Stimulated activated naive B cell treated with anti-CD40 and anti-IgM and Interleukin-4, amounts not matched to agents 10 μg/mL and 1 μg/mL and 100 μg/mL, for 72 hours (primary cell): ENCODE data around the gene ABLIM3.

Experiments used
- ATAC-seq, 2 donors: fragments of 150-1000 bp; cut with Tn5 transposase; replicated peaks; 2 replicates each; pipeline ENCODE4 v1.10.0; 2021; ENCODE audit warnings: moderate library complexity in 1 of 2
- DNase-seq: peaks from one replicate; pipeline ENCODE4 v3.0.0; 2021
- H3K27ac Mint-ChIP-seq: one replicate; pipeline ENCODE4 v1.8.0; 2022; ENCODE audit warnings: mild to moderate bottlenecking, mixed read lengths
- H3K27me3 Mint-ChIP-seq, 2 donors: one replicate each; pipeline ENCODE4 v1.8.0; 2022; ENCODE audit warnings: mixed read lengths in 2 of 2
- H3K36me3 Mint-ChIP-seq, 2 donors: one replicate each; pipeline ENCODE4 v1.8.0; 2022; ENCODE audit warnings: mixed read lengths in 2 of 2, mild to moderate bottlenecking in 1 of 2
- H3K4me1 Mint-ChIP-seq, 2 donors: one replicate each; pipeline ENCODE4 v1.8.0; 2022; ENCODE audit warnings: mixed read lengths in 2 of 2, mild to moderate bottlenecking in 1 of 2
- H3K4me3 Mint-ChIP-seq, 2 donors: one replicate each; pipeline ENCODE4 v1.8.0; 2022; ENCODE audit warnings: mild to moderate bottlenecking in 2 of 2, mixed read lengths in 2 of 2, moderate library complexity in 1 of 2
- H3K9me3 Mint-ChIP-seq, 2 donors: one replicate each; pipeline ENCODE4 v1.8.0; 2022; ENCODE audit warnings: mixed read lengths in 2 of 2, mild to moderate bottlenecking in 1 of 2

ABLIM3 gene

GRCh38 chr5:149242339-149242738 is 101.0 kb downstream of the ABLIM3 start:
- no peak overlapping the region for H3K4me3 Mint-ChIP-seq
- peaks cover 4 to 5% of the 10 kb centered on the region in 2 donors for H3K9me3 Mint-ChIP-seq
- peaks cover 25 to 32% of the 10 kb centered on the region in 2 donors for H3K27me3 Mint-ChIP-seq
- DNase-seq: no peak
- no peak overlapping the region for H3K27ac Mint-ChIP-seq
- H3K4me1 Mint-ChIP-seq: peaks cover 6 to 8% of the 10 kb centered on the region in 2 donors
- ATAC-seq: no peak
- peaks cover 0 to 1% of the 10 kb centered on the region in 2 donors for H3K36me3 Mint-ChIP-seq

GRCh38 chr5:149246906-149247305 is 105.6 kb downstream of the ABLIM3 start:
- DNase-seq (no peak), ATAC-seq (no peak)
- Mint-ChIP-seq H3K9me3 (peaks cover 2 to 5% of the 10 kb centered on the region in 2 donors), H3K27ac (no peak overlapping the region), H3K4me3 (no peak overlapping the region), H3K4me1 (no peaks in the 10 kb centered on the region), H3K36me3 (no peaks in the 10 kb centered on the region), H3K27me3 (peaks cover 15 to 20% of the 10 kb centered on the region in 2 donors)

- DNase-seq: no peak
- no peaks in the 10 kb centered on the region for H3K4me1 Mint-ChIP-seq
- H3K27me3 Mint-ChIP-seq: peaks cover 15 to 20% of the 10 kb centered on the region in 2 donors
- H3K9me3 Mint-ChIP-seq: peaks cover 2 to 5% of the 10 kb centered on the region in 2 donors
- no peak overlapping the region for H3K27ac Mint-ChIP-seq
- no peak overlapping the region for H3K4me3 Mint-ChIP-seq
- ATAC-seq: no peak
- H3K36me3 Mint-ChIP-seq: no peaks in the 10 kb centered on the region
Observed at GRCh38 chr5:149247726-149248125, 106.4 kb downstream of the ABLIM3 start.

GRCh38 chr5:149251546-149251945 is 110.3 kb downstream of the ABLIM3 start:
- Mint-ChIP-seq H3K4me3 (no peak overlapping the region), H3K27me3 (peaks cover 12 to 24% of the 10 kb centered on the region in 2 donors), H3K9me3 (peaks cover 2 to 5% of the 10 kb centered on the region in 2 donors), H3K27ac (no peak overlapping the region), H3K4me1 (no peaks in the 10 kb centered on the region), H3K36me3 (no peaks in the 10 kb centered on the region)
- ATAC-seq (no peak), DNase-seq (no peak)

- H3K4me1 Mint-ChIP-seq: no peaks in the 10 kb centered on the region
- ATAC-seq (no peak), DNase-seq (no peak)
- H3K36me3 Mint-ChIP-seq: no peaks in the 10 kb centered on the region
- no peaks in the 10 kb centered on the region for H3K9me3 Mint-ChIP-seq
- no peak overlapping the region for H3K4me3 Mint-ChIP-seq
- H3K27ac Mint-ChIP-seq: no peak overlapping the region
- peaks cover 10 to 25% of the 10 kb centered on the region in 2 donors for H3K27me3 Mint-ChIP-seq
Observed at GRCh38 chr5:149254506-149254905, 113.2 kb downstream of the ABLIM3 start.

- DNase-seq (no peak), ATAC-seq (no peak)
- Mint-ChIP-seq H3K27ac (no peak overlapping the region), H3K4me3 (no peak overlapping the region), H3K4me1 (no peaks in the 10 kb centered on the region), H3K36me3 (no peaks in the 10 kb centered on the region), H3K27me3 (peaks cover 17 to 34% of the 10 kb centered on the region in 2 donors), H3K9me3 (no peaks in the 10 kb centered on the region)
Observed at GRCh38 chr5:149256451-149256850, 115.2 kb downstream of the ABLIM3 start.

- no peak for DNase-seq
- Mint-ChIP-seq H3K27me3 (peaks cover 17 to 34% of the 10 kb centered on the region in 2 donors), H3K4me1 (no peaks in the 10 kb centered on the region), H3K27ac (no peak overlapping the region), H3K4me3 (no peak overlapping the region), H3K9me3 (no peaks in the 10 kb centered on the region), H3K36me3 (no peaks in the 10 kb centered on the region)
- no peak for ATAC-seq
Observed at GRCh38 chr5:149257131-149257530, 115.8 kb downstream of the ABLIM3 start.

GRCh38 chr5:149257889-149258705 is 116.8 kb downstream of the ABLIM3 start:
- H3K27me3 Mint-ChIP-seq: peaks cover 20 to 33% of the 10 kb centered on the region in 2 donors
- DNase-seq (no peak), ATAC-seq (no peak)

GRCh38 chr5:149260761-149261160 is 119.5 kb downstream of the ABLIM3 start:
- H3K4me3 Mint-ChIP-seq: no peak overlapping the region
- no peak overlapping the region for H3K27ac Mint-ChIP-seq
- H3K4me1 Mint-ChIP-seq: peaks cover 6 to 8% of the 10 kb centered on the region in 2 donors
- ATAC-seq (no peak), DNase-seq (no peak)
- H3K9me3 Mint-ChIP-seq: peaks cover 0 to 5% of the 10 kb centered on the region in 2 donors
- H3K36me3 Mint-ChIP-seq: no peaks in the 10 kb centered on the region
- H3K27me3 Mint-ChIP-seq: peaks cover 24 to 29% of the 10 kb centered on the region in 2 donors

More at GRCh38 chr5:149257889-149258705, 116.8 kb downstream of the ABLIM3 start:
- Mint-ChIP-seq H3K9me3 (no peaks in the 10 kb centered on the region), H3K4me3 (no peak overlapping the region), H3K4me1 (no peaks in the 10 kb centered on the region), H3K27ac (no peak overlapping the region), H3K36me3 (no peaks in the 10 kb centered on the region)

- Mint-ChIP-seq H3K27ac (no peak overlapping the region), H3K9me3 (peaks cover 0 to 5% of the 10 kb centered on the region in 2 donors), H3K4me3 (no peak overlapping the region), H3K4me1 (peaks cover 6 to 8% of the 10 kb centered on the region in 2 donors), H3K27me3 (peaks cover 24 to 27% of the 10 kb centered on the region in 2 donors), H3K36me3 (no peaks in the 10 kb centered on the region)
- ATAC-seq: no peak
- DNase-seq: no peak
Observed at GRCh38 chr5:149261246-149261645, 120.0 kb downstream of the ABLIM3 start.

GRCh38 chr5:149262315-149262714 is 121.0 kb downstream of the ABLIM3 start:
- Mint-ChIP-seq H3K4me3 (no peak overlapping the region), H3K4me1 (peaks cover 6 to 8% of the 10 kb centered on the region in 2 donors), H3K27me3 (peaks cover 24 to 30% of the 10 kb centered on the region in 2 donors), H3K9me3 (peaks cover 0 to 6% of the 10 kb centered on the region in 2 donors), H3K27ac (no peak overlapping the region), H3K36me3 (peaks cover 0 to 2% of the 10 kb centered on the region in 2 donors)
- ATAC-seq: no peak
- DNase-seq: no peak

- H3K36me3 Mint-ChIP-seq: peaks cover 12% of the 10 kb centered on the region in 2 donors
- H3K9me3 Mint-ChIP-seq: peaks cover 10 to 16% of the 10 kb centered on the region in 2 donors
- H3K27me3 Mint-ChIP-seq: peaks cover 27 to 33% of the 10 kb centered on the region in 2 donors
- no peak for DNase-seq
- peaks cover 6 to 8% of the 10 kb centered on the region in 2 donors for H3K4me1 Mint-ChIP-seq
- no peak overlapping the region for H3K4me3 Mint-ChIP-seq
- peak; percentile 81 to 84 for ATAC-seq
- H3K27ac Mint-ChIP-seq: no peak overlapping the region
Observed at GRCh38 chr5:149264439-149265067, 123.3 kb downstream of the ABLIM3 start.

- DNase-seq (no peak), ATAC-seq (no peak)
- Mint-ChIP-seq H3K9me3 (peaks cover 10 to 16% of the 10 kb centered on the region in 2 donors), H3K27ac (no peak overlapping the region), H3K36me3 (peaks cover 12% of the 10 kb centered on the region in 2 donors), H3K27me3 (peaks cover 21 to 28% of the 10 kb centered on the region in 2 donors), H3K4me1 (peaks cover 6 to 8% of the 10 kb centered on the region in 2 donors), H3K4me3 (no peak overlapping the region)
Observed at GRCh38 chr5:149265068-149265465, 123.8 kb downstream of the ABLIM3 start.

GRCh38 chr5:149265597-149265996 is 124.3 kb downstream of the ABLIM3 start:
- Mint-ChIP-seq H3K36me3 (peaks cover 12% of the 10 kb centered on the region in 2 donors), H3K4me1 (peaks cover 6 to 8% of the 10 kb centered on the region in 2 donors)

More at GRCh38 chr5:149265597-149265996, 124.3 kb downstream of the ABLIM3 start:
- Mint-ChIP-seq H3K27me3 (peaks cover 21 to 25% of the 10 kb centered on the region in 2 donors), H3K9me3 (peaks cover 10 to 16% of the 10 kb centered on the region in 2 donors), H3K27ac (no peak overlapping the region), H3K4me3 (no peak overlapping the region)
- DNase-seq (no peak), ATAC-seq (no peak)
